ENCODE data around the gene ZDHHC12.

ZDHHC12 gene

GRCh38 chr9:128685636-128686489, 38.1 kb downstream of the ZDHHC12 start:
- DNase-seq: peak; percentile 38

DNA sequence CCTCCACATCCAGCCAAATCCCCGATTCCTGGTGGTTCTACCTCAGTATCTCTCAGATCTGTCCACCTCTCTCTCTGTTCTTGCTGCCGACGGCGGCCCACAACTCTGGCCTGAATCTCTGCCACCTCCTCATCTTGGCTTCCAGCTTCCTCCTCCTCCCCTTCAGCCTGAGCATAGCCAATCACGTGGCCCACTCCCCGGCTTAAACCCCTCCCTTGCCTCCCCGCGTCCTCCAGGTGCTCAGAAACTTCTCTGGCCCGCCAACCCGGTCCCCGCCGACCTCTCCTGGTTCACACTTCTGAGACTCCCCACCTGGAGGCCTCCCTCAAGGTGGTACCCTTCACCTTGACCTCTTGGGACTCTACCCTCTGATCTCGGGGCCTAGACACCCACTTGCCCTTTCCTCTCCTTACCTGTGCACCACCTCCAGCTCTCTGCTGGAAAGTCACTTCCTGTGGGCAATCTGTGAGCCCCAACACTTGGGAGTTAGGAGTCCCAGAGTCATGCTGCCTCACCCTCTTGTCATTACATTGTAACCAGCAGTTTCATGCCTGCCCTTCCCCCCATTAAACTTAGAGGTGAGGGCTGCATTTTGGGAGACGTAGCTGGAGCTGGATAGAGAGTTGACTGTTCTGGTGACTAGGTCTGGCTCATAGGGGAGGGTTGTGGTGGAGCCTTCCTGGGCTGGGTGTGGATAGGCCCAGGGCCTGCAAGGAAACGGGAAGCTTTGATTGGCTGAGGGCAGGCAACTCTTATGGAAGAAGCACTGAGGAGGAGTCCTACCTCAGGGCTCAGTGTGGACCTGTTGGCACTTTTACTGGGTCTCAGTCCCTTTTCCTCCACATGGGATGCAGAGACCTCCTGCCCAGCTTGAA, 39.4 kb downstream of the ZDHHC12 start:
- peak; percentile 77 for DNase-seq

- DNase-seq: no peak
Measured at GRCh38 chr9:128684065-128684324, 39.9 kb downstream of the ZDHHC12 start.

GRCh38 chr9:128683340-128684064, 40.4 kb downstream of the ZDHHC12 start:
- DNase-seq: peak; percentile 51

- no peak for DNase-seq
Measured at GRCh38 chr9:128677794-128678193, 46.1 kb downstream of the ZDHHC12 start.

- DNase-seq: no peak
Measured at GRCh38 chr9:128675382-128675781, 48.5 kb downstream of the ZDHHC12 start.

Data from CD4-positive, alpha-beta T cell treated with Interferon gamma for 1 hour (primary cell).